Raji (cell line): Measurements from ENCODE around the gene HINT3.

Experiments
- POLR2A ChIP-seq: IDR thresholded peaks from 2 replicates; pipeline ENCODE4 v1.6.1; 2011; ENCODE audit warnings: low read depth, low read length, control low read depth; ENCODE audit not compliant: insufficient read depth

The HINT3 gene

GRCh38 chr6:125952764-125953501, 3.6 kb upstream of the HINT3 start:
- TF ChIP-seq POLR2A = no peak

- TF ChIP-seq POLR2A = no peak
These were observed 3.1 kb upstream of the HINT3 start for GRCh38 chr6:125953502-125953875.

GRCh38 chr6:125954735-125955339, 1.7 kb upstream of the HINT3 start:
- no peak for TF ChIP-seq POLR2A

GRCh38 chr6:125955973-125956372, 597 bp upstream of the HINT3 start:
- TF ChIP-seq POLR2A = no peak

GRCh38 chr6:125957391-125957693, 772 bp downstream of the HINT3 start:
- TF ChIP-seq POLR2A = no peak

GRCh38 chr6:125957845-125958244, 1.3 kb downstream of the HINT3 start:
- TF ChIP-seq POLR2A = no peak

GRCh38 chr6:125959041-125959440, 2.5 kb downstream of the HINT3 start:
- TF ChIP-seq POLR2A = no peak

- TF ChIP-seq POLR2A = no peak
These were observed 4.5 kb downstream of the HINT3 start for GRCh38 chr6:125961117-125961516.

- no peak for TF ChIP-seq POLR2A
These were observed 6.4 kb downstream of the HINT3 start for GRCh38 chr6:125962900-125963497.

GRCh38 chr6:125963817-125964216, 7.2 kb downstream of the HINT3 start:
- no peak for TF ChIP-seq POLR2A

GRCh38 chr6:125966569-125966968, 10.0 kb downstream of the HINT3 start:
- TF ChIP-seq POLR2A = no peak

- TF ChIP-seq POLR2A = no peak
These were observed 11.9 kb downstream of the HINT3 start for GRCh38 chr6:125968493-125968892.

GRCh38 chr6:125970760-125971159, 14.2 kb downstream of the HINT3 start:
- TF ChIP-seq POLR2A = no peak

- no peak for TF ChIP-seq POLR2A
These were observed 17.8 kb downstream of the HINT3 start for GRCh38 chr6:125974214-125974866.

GRCh38 chr6:125979101-125979500, 22.5 kb downstream of the HINT3 start:
- no peak for TF ChIP-seq POLR2A

- no peak for TF ChIP-seq POLR2A
These were observed 25.1 kb downstream of the HINT3 start for GRCh38 chr6:125981571-125982185.
